HepG2 (cell line): ENCODE measurements around the gene NCMAP. TPM values are rescaled to one million over a fixed set of nuclear protein-coding genes. Genes with fewer than 3 reads are reported as not detected.

ENCODE experiments used
- CAMTA2 ChIP-seq: sonication (generic); formaldehyde crosslinking; IDR thresholded peaks from 2 replicates; pipeline ENCODE4 v1.4.0; 2020; ENCODE audit warnings: mild to moderate bottlenecking, missing genetic modification reagents, borderline replicate concordance
- CHD4 ChIP-seq: fragments of 200-600 bp; sonication (generic); IDR thresholded peaks from 2 replicates; pipeline ENCODE4 v1.7.0; 2017; ENCODE audit warnings: mild to moderate bottlenecking, low read length, borderline replicate concordance
- FOSL1 ChIP-seq: sonication (generic); formaldehyde crosslinking; IDR thresholded peaks from 2 replicates; pipeline ENCODE4 v1.9.0; 2021; ENCODE audit warnings: missing genetic modification reagents, borderline replicate concordance
- HMG20B ChIP-seq: conservative IDR thresholded peaks from 2 replicates; pipeline ENCODE4 v1.6.1; 2016; ENCODE audit warnings: missing genetic modification reagents, missing compliant biosample characterization
- HOXA3 ChIP-seq: sonication (generic); formaldehyde crosslinking; IDR thresholded peaks from 2 replicates; pipeline ENCODE4 v1.5.0; 2020; ENCODE audit warnings: missing genetic modification reagents
- KDM3A ChIP-seq: IDR thresholded peaks from 2 replicates; pipeline ENCODE4 v1.6.1; 2018; ENCODE audit warnings: low read depth, missing compliant biosample characterization
- NONO ChIP-seq, 2 experiments: fragments of 450-650 bp in 1 of 2; sonication (generic) in 1 of 2; formaldehyde crosslinking in 1 of 2; IDR thresholded peaks in 1 of 2; conservative IDR thresholded peaks in 1 of 2; 2 replicates each; pipeline versions ENCODE4 v1.6.1 to v1.8.0; 2017 to 2022; ENCODE audit warnings: mild to moderate bottlenecking in 1 of 2, missing genetic modification reagents in 1 of 2, moderate library complexity in 1 of 2
- PTBP1 ChIP-seq: fragments of 200-400 bp; formaldehyde crosslinking; IDR thresholded peaks from 2 replicates; pipeline ENCODE4 v1.6.1; 2018; ENCODE audit warnings: low read length, low read depth; ENCODE audit not compliant: poor library complexity, severe bottlenecking
- SNAPC2 ChIP-seq: sonication (generic); formaldehyde crosslinking; IDR thresholded peaks from 2 replicates; pipeline ENCODE4 v1.8.1; 2022; ENCODE audit warnings: mild to moderate bottlenecking, missing genetic modification reagents
- THYN1 ChIP-seq: sonication (generic); formaldehyde crosslinking; IDR thresholded peaks from 2 replicates; pipeline ENCODE4 v1.8.1; 2023; ENCODE audit warnings: low read depth, mild to moderate bottlenecking, moderate library complexity, missing genetic modification reagents, borderline replicate concordance
- ZC3H13 ChIP-seq: sonication (generic); formaldehyde crosslinking; IDR thresholded peaks from 2 replicates; pipeline ENCODE4 v1.8.1; 2023; ENCODE audit warnings: mild to moderate bottlenecking, missing genetic modification reagents, moderate library complexity
- ZNF816 ChIP-seq: sonication (generic); formaldehyde crosslinking; IDR thresholded peaks from 2 replicates; pipeline ENCODE4 v1.8.0; 2022; ENCODE audit warnings: missing genetic modification reagents, mild to moderate bottlenecking, borderline replicate concordance
- ZNF839 ChIP-seq: sonication (generic); formaldehyde crosslinking; IDR thresholded peaks from 2 replicates; pipeline ENCODE4 v1.4.0; 2020; ENCODE audit warnings: missing genetic modification reagents, mild to moderate bottlenecking, borderline replicate concordance
- ZNF850 ChIP-seq: sonication (generic); formaldehyde crosslinking; conservative IDR thresholded peaks from 2 replicates; pipeline ENCODE4 v1.9.0; 2021; ENCODE audit warnings: mild to moderate bottlenecking, missing genetic modification reagents
- polyA plus RNA-seq, 8 experiments: library from polyadenylated mRNA; depleted of rRNA in 3 of 8; stranded (reverse) in 7 of 8; unstranded in 1 of 8; fragments of >200 nt; fragmentation: Illumina TruSeq in 4 of 8; extraction: Trizol in 4 of 8; gene quantifications; 2 replicates each; pipeline versions ENCODE4 v1.2.1 to v1.2.3, GENCODE V29; 2011 to 2016; ENCODE audit warnings: low read depth in 4 of 8, missing spikeins in 1 of 8, mixed read lengths in 1 of 8; ENCODE audit not compliant: insufficient read depth in 1 of 8
- total RNA-seq, 5 experiments: library from RNA; depleted of rRNA; stranded (reverse); fragments of >200 nt; fragmentation: Illumina TruSeq; extraction: Trizol; gene quantifications; 2 replicates each; pipeline ENCODE4 v1.2.3, GENCODE V29; 2016; ENCODE audit warnings: low read depth in 1 of 5
- TF ChIP-seq, protein P1 (sequence below): sonication (generic); formaldehyde crosslinking; IDR thresholded peaks from 2 replicates; pipeline ENCODE4 v1.4.0; 2020; ENCODE audit warnings: low read depth, mild to moderate bottlenecking, missing genetic modification reagents
- TF ChIP-seq, protein P2 (sequence below): sonication (generic); formaldehyde crosslinking; IDR thresholded peaks from 2 replicates; pipeline ENCODE4 v1.9.0; 2021; ENCODE audit warnings: missing genetic modification reagents, mild to moderate bottlenecking, borderline replicate concordance
- TF ChIP-seq, protein P3 (sequence below): sonication (generic); formaldehyde crosslinking; IDR thresholded peaks from 2 replicates; pipeline ENCODE4 v1.5.1; 2020; ENCODE audit warnings: mild to moderate bottlenecking, missing genetic modification reagents, moderate library complexity
- TF ChIP-seq, protein P4 (sequence below): sonication (generic); formaldehyde crosslinking; IDR thresholded peaks from 2 replicates; pipeline ENCODE4 v1.8.0; 2023; ENCODE audit warnings: mild to moderate bottlenecking, missing genetic modification reagents

NCMAP gene
- total and polyA plus RNA-seq, 2 of the 13 experiments (the other 11 are each of a cell fraction or from before 2014, with no cell fraction given) = 2.7 to 20.0 TPM

DNA sequence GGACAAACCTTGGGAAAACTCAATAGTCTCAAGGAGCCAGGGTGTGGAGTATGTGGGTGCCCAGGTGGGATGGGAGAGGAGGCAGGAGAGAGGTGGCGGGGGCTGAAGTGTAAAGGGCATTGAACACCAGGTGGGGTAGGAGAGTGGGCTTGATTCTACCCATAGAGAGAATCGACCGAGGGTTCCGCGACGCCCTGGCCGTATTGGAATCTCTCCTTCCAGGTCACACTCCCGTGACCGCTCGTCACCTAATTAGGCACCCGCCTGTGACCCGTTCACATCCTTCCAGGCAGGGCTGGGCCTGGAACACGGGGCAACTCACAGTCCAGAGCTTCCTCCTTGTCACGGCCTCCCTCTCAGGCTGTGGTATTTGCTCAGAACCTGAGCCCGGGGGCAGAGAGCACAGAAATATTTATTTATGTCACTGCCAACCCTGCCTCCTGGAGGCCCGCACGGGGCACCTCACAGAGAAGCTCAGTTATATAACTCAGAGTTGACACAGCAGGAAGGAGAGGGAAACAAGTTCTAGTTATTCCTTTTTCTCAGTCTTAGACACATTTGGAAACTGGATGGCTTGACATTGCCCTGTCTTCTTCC, 12.0 kb downstream of the NCMAP start (continued):
- TF ChIP-seq PTBP1 (no peak), FOSL1 (CRISPR knock-in tag) (no peak), SNAPC2 (CRISPR knock-in tag) (no peak; the same call in 1 of the 2 replicates), NONO (IDR thresholded peaks at IDR 0.05) (no peak), NONO (CRISPR knock-in tag; conservative IDR thresholded peaks at IDR 0.05) (peak; percentile 56; the same call in 1 of the 2 replicates), CHD4 (0 out of 2 replicates have a peak, but pooled peaks have one; percentile 12), HMG20B (CRISPR knock-in tag) (peak; percentile 78), CAMTA2 (CRISPR knock-in tag) (no peak), ZC3H13 (CRISPR knock-in tag) (no peak), ZNF850 (CRISPR knock-in tag) (no peak), THYN1 (CRISPR knock-in tag) (no peak), HOXA3 (CRISPR knock-in tag) (peak; percentile 89), ZNF839 (CRISPR knock-in tag) (no peak), KDM3A (peak; percentile 63; the same call in 1 of the 2 replicates), ZNF816 (CRISPR knock-in tag) (peak; percentile 47; the same call in 1 of the 2 replicates)
- TF ChIP-seq, protein P1, sequence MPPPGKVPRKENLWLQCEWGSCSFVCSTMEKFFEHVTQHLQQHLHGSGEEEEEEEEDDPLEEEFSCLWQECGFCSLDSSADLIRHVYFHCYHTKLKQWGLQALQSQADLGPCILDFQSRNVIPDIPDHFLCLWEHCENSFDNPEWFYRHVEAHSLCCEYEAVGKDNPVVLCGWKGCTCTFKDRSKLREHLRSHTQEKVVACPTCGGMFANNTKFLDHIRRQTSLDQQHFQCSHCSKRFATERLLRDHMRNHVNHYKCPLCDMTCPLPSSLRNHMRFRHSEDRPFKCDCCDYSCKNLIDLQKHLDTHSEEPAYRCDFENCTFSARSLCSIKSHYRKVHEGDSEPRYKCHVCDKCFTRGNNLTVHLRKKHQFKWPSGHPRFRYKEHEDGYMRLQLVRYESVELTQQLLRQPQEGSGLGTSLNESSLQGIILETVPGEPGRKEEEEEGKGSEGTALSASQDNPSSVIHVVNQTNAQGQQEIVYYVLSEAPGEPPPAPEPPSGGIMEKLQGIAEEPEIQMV (CRISPR knock-in tag) = peak; percentile 56; the same call in 1 of the 2 replicates
- TF ChIP-seq, protein P2, sequence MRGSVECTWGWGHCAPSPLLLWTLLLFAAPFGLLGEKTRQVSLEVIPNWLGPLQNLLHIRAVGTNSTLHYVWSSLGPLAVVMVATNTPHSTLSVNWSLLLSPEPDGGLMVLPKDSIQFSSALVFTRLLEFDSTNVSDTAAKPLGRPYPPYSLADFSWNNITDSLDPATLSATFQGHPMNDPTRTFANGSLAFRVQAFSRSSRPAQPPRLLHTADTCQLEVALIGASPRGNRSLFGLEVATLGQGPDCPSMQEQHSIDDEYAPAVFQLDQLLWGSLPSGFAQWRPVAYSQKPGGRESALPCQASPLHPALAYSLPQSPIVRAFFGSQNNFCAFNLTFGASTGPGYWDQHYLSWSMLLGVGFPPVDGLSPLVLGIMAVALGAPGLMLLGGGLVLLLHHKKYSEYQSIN (CRISPR knock-in tag) = no peak
- TF ChIP-seq, protein P3, sequence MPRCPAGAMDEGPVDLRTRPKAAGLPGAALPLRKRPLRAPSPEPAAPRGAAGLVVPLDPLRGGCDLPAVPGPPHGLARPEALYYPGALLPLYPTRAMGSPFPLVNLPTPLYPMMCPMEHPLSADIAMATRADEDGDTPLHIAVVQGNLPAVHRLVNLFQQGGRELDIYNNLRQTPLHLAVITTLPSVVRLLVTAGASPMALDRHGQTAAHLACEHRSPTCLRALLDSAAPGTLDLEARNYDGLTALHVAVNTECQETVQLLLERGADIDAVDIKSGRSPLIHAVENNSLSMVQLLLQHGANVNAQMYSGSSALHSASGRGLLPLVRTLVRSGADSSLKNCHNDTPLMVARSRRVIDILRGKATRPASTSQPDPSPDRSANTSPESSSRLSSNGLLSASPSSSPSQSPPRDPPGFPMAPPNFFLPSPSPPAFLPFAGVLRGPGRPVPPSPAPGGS (CRISPR knock-in tag) = peak; percentile 87
- TF ChIP-seq, protein P4, sequence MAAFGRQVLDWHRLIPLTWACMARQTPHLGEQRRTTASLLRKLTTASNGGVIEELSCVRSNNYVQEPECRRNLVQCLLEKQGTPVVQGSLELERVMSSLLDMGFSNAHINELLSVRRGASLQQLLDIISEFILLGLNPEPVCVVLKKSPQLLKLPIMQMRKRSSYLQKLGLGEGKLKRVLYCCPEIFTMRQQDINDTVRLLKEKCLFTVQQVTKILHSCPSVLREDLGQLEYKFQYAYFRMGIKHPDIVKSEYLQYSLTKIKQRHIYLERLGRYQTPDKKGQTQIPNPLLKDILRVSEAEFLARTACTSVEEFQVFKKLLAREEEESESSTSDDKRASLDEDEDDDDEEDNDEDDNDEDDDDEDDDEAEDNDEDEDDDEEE = 0 out of 2 replicates have a peak, but pooled peaks have one; percentile 87
